GM23248 (cell line): ENCODE results near the gene AP1S3.

ENCODE experiments used
- EZH2 ChIP-seq: fragments of 200-600 bp; sonication (generic); IDR thresholded peaks from 2 replicates; pipeline ENCODE4 v1.6.1; 2018; ENCODE audit warnings: antibody characterized with exemption, mild to moderate bottlenecking; ENCODE audit not compliant: insufficient read depth, poor library complexity, severe bottlenecking
- EZH2phosphoT487 ChIP-seq: fragments of 200-600 bp; sonication (generic); IDR thresholded peaks from 2 replicates; pipeline ENCODE4 v1.6.1; 2018; ENCODE audit warnings: antibody characterized with exemption, moderate library complexity, mild to moderate bottlenecking, low read depth; ENCODE audit not compliant: insufficient read depth

GRCh38 chr2:223774193-223774592, 63.2 kb downstream of the AP1S3 start:
- TF ChIP-seq EZH2phosphoT487 = no peak
- TF ChIP-seq EZH2 = no peak
